Umbilical cord (tissue), 2 donors: ENCODE measurements around the gene OR10AG1. TPM values are rescaled to one million over a fixed set of nuclear protein-coding genes. Genes with fewer than 3 reads are reported as not detected.

Experiments used
- DNase-seq: peaks from one replicate; pipeline ENCODE4 v3.0.0-alpha.2; 2015; ENCODE audit warnings: low spot score
- total RNA-seq: library from RNA; depleted of rRNA; stranded (reverse); fragments of >200 nt; gene quantifications from one replicate; pipeline ENCODE4 v1.2.3, GENCODE V29; 2014; ENCODE audit warnings: low replicate concordance; ENCODE audit not compliant: insufficient read depth

OR10AG1 gene, protein sequence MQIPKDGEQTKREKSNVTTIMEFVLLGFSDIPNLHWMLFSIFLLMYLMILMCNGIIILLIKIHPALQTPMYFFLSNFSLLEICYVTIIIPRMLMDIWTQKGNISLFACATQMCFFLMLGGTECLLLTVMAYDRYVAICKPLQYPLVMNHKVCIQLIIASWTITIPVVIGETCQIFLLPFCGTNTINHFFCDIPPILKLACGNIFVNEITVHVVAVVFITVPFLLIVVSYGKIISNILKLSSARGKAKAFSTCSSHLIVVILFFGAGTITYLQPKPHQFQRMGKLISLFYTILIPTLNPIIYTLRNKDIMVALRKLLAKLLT
- total RNA-seq: 3.4 TPM

DNA sequence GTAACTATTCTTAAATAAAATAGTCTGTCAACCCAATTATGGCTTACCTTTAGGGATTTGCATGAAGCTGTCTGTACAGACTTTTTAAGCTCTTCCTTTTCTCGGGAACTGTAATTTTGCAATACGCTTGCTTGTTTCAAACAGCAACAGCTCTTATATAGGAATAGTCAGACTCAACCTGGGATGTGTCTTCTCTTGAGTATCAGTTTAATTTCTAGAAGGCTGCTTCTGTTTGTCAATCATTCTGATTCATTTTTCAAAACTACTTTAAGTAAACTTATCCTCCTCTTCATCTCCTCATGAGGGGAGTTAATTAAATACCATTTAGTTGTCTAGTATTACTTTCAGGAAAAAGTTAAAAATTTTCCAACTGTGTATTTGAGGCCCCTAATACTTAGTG, at the start of gene OR10AG1:
OR10AG1 (minus strand) TSS at position 101 of the 400 bp plus-strand sequence; CDS start at position 63, 38 bp downstream.
- DNase-seq: no peak

DNA sequence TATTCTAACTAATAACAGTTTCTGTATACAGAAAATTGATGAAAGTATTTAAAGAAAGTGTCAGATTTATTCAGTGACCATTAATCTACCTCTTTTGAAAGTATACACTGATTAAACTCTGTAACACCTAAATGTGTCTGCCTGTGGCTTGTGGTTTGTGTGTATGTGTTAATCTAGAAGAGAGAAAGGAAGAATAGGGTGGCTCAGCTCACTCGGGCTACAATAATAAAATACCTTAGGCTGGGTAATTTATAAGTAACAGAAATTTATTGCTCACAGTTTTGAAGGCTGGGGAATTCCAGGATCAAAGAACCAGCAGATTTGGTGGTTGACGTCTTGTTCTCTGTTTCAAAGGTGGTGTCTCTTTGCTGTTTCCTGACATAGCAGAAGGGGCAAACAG, 44.1 kb upstream of the OR10AG1 start:
- no peak for DNase-seq

DNA sequence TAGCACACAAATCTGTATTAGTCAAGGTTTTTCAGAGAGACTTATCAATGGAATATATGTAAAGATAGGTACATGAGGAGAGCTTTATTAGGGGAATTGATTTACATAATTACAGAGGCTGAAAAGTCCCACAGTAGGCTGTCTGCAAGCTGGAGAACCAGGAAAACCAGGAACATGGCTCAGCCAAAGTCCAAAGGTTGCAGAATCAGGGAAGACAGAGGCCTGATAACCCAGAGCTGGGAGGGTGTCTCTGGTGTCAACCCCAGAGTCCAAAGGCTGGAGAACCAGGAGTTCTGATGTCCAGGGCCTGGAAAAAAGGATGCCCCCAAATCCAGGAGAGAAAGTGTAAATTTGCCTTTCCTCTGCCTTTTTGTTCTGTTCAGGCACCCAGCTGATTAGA, 41.0 kb upstream of the OR10AG1 start:
- DNase-seq: no peak

DNA sequence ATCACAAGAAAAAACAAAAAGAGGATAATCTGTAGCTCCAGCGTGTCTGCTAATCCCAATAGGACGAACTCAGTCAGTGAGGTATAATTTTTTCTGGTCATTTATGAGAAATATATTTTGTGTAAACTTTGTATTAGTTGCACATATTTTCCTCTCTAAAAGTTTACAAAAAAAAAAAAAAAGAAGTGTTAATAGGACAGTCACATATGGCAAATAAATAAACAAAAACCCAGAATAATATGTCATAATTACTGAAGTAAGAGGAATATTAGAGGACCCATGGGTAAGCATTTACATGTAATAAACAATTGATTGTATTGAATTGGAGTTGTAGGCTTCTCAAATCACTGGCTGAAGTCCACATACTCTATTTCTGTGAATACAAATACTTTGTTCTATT, 24.8 kb upstream of the OR10AG1 start, which contains the start of gene OR5F1:
OR5F1 (minus strand) TSS at position 101 of the 400 bp plus-strand sequence; CDS start at position 101, 0 bp downstream.
- DNase-seq: no peak

DNA sequence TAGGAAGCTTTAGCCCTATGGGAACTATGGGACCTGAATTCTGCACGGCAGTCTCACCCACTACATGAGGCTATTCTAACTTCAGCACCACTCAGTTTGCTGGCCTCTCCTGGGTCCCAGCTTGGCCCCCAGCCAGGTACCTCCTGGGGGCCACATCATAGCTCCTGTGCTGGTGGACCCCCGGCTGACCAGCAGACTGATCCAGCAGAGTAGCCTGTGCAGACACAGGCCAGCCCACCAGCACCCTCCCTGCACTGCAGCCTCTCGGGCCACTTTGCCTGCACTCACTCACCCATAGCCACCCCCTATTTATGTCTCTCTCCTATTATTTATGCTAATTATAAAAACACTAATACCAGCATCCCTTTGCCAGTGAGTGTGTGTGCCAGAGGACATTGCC, 1.2 kb upstream of the OR10AG1 start:
- no peak for DNase-seq

DNA sequence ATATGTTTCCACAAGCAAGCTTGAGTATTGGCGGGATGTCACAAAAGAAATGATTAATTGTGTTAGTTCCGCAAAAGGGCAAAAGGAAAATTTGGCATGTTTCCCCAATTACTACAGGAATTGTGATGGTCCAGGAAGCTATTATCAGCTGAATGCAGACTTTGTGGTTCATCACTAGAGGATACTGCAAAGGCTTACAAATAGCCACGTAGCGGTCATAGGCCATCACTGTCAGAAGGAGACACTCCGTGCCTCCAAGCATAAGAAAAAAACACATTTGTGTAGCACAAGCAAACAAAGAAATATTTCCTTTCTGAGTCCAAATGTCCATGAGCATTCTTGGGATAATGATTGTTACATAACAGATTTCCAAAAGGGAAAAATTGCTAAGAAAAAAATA, 1.8 kb downstream of the OR10AG1 start:
- DNase-seq: no peak

DNA sequence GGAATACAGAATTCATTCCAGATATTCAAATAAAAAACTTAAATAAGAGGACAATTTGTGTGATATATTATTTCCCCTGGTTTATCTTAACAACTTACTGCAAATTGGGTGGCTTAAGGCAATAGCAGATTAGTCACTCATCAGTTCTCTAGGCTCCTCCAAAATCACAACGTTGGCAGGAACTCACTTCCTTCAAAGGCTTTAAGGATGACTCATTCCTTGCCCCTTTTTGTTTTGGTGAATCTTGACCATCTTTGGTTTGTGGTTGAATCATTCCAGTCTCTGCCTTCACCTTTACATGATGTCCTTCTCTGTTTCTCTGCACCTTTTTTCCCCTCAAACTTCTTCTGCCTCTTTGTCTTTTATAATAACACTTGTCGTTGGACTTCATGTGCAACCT, 3.4 kb downstream of the OR10AG1 start:
- no peak for DNase-seq

DNA sequence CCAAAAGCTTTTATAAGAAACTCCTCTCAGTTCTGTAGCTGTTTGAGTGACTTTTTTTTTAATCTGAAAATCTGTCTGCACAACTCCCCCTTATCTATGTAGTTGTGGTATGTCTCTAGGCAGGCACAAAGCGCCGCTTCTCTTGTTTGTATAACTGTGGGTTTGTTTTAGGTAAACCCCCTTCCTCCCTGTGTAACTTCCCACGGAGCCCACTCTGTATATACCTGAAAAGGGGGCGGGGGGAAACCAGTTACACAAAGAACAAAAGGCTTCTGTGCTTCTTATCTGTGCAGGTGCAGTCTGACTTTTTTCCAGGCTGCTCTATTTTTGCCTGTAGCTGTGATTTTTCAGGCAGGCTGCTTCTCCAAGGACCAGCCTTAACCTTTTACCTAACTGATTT, 13.2 kb downstream of the OR10AG1 start:
- no peak for DNase-seq

DNA sequence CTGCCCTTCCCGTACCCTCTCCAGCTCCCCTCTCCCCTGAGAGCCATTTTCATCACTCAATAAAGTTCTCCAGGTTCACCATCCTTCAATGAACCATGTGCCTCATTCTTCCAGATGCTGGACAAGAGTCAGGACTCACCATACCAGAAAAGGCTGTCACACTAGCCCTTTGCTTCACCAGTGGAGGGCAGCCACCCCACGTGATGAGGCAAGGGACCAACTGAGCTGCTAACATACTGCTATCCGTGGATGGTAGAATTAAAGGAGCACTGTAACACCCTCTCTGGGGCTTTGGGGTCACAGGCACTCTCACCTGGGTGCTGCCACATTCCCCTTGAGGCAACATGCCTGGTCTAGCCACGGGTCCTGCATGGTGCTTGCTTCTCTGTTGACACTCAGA, 20.4 kb downstream of the OR10AG1 start:
- DNase-seq: no peak

DNA sequence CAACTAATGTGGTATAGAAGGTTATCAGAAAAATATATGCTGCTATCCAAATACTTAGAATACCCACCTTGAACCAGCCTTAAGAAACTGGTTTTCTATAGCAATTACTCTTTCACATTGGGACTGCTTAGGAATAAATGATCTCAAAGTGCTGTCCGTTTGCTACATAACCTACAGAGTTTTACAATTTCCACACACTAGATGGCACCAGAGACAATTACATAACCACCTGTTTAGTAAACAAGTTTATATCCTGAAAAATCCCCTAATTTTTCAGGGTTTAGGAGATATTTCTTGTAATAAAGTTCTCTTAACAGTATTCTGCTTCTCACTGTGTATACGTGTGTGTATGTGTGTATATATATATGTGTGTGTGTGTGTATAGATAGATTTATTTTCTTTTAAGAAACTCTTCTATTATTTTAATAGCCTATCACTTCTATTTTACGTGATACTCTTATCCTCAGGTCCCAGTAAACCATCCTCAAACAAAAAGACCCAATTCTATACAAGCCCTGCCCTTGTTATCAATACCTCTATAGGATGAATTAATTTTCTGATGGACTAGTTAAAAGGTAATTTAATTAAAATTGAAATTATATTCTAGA, 26.9 kb downstream of the OR10AG1 start:
- DNase-seq: peak; percentile 34

DNA sequence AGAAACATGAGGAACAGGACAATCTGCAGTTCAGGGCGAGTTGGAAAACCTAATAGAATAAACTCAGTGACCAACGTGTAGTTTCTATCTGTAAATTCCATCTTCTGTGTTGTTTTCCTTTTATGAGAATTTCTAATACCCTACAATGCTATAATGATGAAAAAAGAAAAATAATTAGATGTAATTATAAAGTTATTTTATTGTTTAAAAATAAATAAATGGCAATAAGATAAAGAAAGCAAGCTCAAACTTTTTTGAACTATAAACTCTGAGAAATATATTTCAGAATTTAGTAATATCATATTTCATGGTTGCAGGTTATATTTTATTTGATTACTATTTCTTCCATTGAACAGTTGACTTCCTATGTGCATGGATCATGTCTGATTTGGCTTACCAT, 33.4 kb downstream of the OR10AG1 start, which contains the start of gene OR5I1:
OR5I1 (minus strand) TSS at position 101 of the 400 bp plus-strand sequence; CDS start at position 101, 0 bp downstream.
- no peak for DNase-seq

DNA sequence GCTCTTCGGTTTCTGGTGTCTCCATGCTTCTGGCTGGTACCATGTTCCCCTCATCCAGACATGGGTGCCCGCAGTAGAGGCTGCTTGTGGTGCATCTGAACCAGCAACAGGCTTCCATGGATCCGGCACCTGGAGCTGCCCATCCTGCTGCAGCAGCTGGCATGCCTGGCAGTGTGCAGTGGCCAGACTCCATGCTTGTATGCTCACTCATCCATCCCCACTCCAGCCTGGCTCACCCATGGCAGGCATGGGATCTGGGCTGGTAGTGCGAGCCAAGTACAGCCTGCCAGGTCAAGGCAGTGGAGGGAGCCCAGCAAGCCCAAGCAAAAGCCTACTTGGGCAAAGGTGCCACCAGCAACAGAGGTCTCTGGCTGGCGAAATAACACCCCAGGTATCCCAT, 49.2 kb downstream of the OR10AG1 start:
- DNase-seq: no peak

Other genes with a start within 250 kb of the OR10AG1 start
- 9.9 TPM for gene OR5D13, start 196.5 kb downstream of the OR10AG1 start, total RNA-seq
- 1.9 TPM for gene OR5D14, start 174.4 kb downstream of the OR10AG1 start, total RNA-seq
- gene OR5L1, start 158.6 kb downstream of the OR10AG1 start, total RNA-seq: 1.7 TPM
- gene OR5D18, start 150.3 kb downstream of the OR10AG1 start, total RNA-seq: 2.2 TPM
- gene OR5L2, start 142.7 kb downstream of the OR10AG1 start, total RNA-seq: 0.72 TPM
- gene OR5D16, start 131.2 kb downstream of the OR10AG1 start, total RNA-seq: 1.4 TPM
- not detected for gene TRIM51, start 86.6 kb downstream of the OR10AG1 start, total RNA-seq
- 2.9 TPM for gene OR5W2, start 55.4 kb downstream of the OR10AG1 start, total RNA-seq
- gene OR5I1, start 33.5 kb downstream of the OR10AG1 start, total RNA-seq: 2.9 TPM
- 1.4 TPM for gene OR5F1, start 24.7 kb upstream of the OR10AG1 start, total RNA-seq
- gene OR5AS1, start 57.7 kb upstream of the OR10AG1 start, total RNA-seq: 6.3 TPM
- gene OR8I2, start 123.4 kb upstream of the OR10AG1 start, total RNA-seq: not detected
- 3.9 TPM for gene OR8H2, start 133.7 kb upstream of the OR10AG1 start, total RNA-seq
- 2.2 TPM for gene OR8H3, start 152.4 kb upstream of the OR10AG1 start, total RNA-seq
- gene OR8J3, start 170.3 kb upstream of the OR10AG1 start, total RNA-seq: 2.9 TPM
- gene OR8K5, start 190.4 kb upstream of the OR10AG1 start, total RNA-seq: 6.0 TPM
- 1.4 TPM for gene OR5J2, start 206.7 kb upstream of the OR10AG1 start, total RNA-seq